Osteocyte (in vitro differentiated cells): ENCODE measurements around the gene ECHS1. TPM values are rescaled to one million over a fixed set of nuclear protein-coding genes. Genes with fewer than 3 reads are reported as not detected.
A peak's percentile ranks its signal among the peaks of the same experiment; 100 is the strongest.

ENCODE experiments used
- DNase-seq: peaks from one replicate; pipeline ENCODE4 v3.0.0; 2021; ENCODE audit warnings: mixed read lengths; ENCODE audit not compliant: unreplicated experiment; ENCODE audit errors: extremely low spot score
- H3K27ac Mint-ChIP-seq: one replicate; pipeline ENCODE4 v1.8.0; 2021; ENCODE audit warnings: mild to moderate bottlenecking, mixed read lengths; ENCODE audit not compliant: unreplicated experiment
- H3K27me3 Mint-ChIP-seq: one replicate; pipeline ENCODE4 v1.8.0; 2021; ENCODE audit warnings: mixed read lengths; ENCODE audit not compliant: unreplicated experiment
- H3K36me3 Mint-ChIP-seq: one replicate; pipeline ENCODE4 v1.8.0; 2021; ENCODE audit warnings: mixed read lengths; ENCODE audit not compliant: unreplicated experiment
- H3K4me1 Mint-ChIP-seq: one replicate; pipeline ENCODE4 v1.8.0; 2021; ENCODE audit warnings: mixed read lengths; ENCODE audit not compliant: unreplicated experiment
- H3K4me3 Mint-ChIP-seq: one replicate; pipeline ENCODE4 v1.8.0; 2021; ENCODE audit warnings: mild to moderate bottlenecking, moderate library complexity, mixed read lengths; ENCODE audit not compliant: unreplicated experiment
- H3K9me3 Mint-ChIP-seq: one replicate; pipeline ENCODE4 v1.8.0; 2021; ENCODE audit warnings: mixed read lengths; ENCODE audit not compliant: unreplicated experiment
- total RNA-seq: library from RNA; stranded (reverse); gene quantifications from 2 replicates; pipeline ENCODE4 v1.2.1, GENCODE V29; 2021
- TF ChIP-seq, protein P1 (sequence below): fragments of 200-600 bp; sonication (generic); IDR thresholded peaks from 2 replicates; pipeline ENCODE4 v1.5.0; 2021; ENCODE audit warnings: antibody characterized with exemption, mild to moderate bottlenecking, moderate library complexity

The ECHS1 gene
- total RNA-seq, 1 donor from 2014 or later, result 65.1 TPM

DNA sequence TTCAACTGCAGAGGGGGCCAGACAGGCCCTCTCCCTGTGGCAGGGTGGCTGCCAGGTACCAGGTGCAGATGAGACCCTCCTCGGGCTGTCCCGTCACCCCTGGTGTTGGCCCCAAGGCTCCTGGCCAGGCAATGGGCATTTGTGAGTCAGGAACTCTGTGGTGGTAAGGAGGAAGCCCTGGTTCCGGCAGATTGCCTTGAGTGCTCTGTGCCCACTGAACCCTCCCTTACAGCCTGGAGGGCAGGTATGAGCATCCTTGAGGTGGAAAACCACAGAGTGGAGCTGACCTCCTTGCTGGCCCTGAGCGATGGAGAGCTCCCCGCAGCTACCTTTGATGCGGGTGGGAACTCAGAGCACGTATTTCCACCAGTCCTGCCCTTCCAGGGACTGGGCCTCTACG, 7.9 kb upstream of the ECHS1 start:
- peaks cover 2% of the 10 kb centered on the region for H3K4me1 Mint-ChIP-seq
- no peaks in the 10 kb centered on the region for H3K27me3 Mint-ChIP-seq
- TF ChIP-seq, protein P1, sequence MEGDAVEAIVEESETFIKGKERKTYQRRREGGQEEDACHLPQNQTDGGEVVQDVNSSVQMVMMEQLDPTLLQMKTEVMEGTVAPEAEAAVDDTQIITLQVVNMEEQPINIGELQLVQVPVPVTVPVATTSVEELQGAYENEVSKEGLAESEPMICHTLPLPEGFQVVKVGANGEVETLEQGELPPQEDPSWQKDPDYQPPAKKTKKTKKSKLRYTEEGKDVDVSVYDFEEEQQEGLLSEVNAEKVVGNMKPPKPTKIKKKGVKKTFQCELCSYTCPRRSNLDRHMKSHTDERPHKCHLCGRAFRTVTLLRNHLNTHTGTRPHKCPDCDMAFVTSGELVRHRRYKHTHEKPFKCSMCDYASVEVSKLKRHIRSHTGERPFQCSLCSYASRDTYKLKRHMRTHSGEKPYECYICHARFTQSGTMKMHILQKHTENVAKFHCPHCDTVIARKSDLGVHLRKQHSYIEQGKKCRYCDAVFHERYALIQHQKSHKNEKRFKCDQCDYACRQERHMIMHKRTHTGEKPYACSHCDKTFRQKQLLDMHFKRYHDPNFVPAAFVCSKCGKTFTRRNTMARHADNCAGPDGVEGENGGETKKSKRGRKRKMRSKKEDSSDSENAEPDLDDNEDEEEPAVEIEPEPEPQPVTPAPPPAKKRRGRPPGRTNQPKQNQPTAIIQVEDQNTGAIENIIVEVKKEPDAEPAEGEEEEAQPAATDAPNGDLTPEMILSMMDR, result no peak
- H3K4me3 Mint-ChIP-seq, result no peak overlapping the region
- H3K27ac Mint-ChIP-seq, result no peak overlapping the region
- DNase-seq, result no peak
- H3K36me3 Mint-ChIP-seq, result peaks cover 2% of the 10 kb centered on the region
- no peaks in the 10 kb centered on the region for H3K9me3 Mint-ChIP-seq

DNA sequence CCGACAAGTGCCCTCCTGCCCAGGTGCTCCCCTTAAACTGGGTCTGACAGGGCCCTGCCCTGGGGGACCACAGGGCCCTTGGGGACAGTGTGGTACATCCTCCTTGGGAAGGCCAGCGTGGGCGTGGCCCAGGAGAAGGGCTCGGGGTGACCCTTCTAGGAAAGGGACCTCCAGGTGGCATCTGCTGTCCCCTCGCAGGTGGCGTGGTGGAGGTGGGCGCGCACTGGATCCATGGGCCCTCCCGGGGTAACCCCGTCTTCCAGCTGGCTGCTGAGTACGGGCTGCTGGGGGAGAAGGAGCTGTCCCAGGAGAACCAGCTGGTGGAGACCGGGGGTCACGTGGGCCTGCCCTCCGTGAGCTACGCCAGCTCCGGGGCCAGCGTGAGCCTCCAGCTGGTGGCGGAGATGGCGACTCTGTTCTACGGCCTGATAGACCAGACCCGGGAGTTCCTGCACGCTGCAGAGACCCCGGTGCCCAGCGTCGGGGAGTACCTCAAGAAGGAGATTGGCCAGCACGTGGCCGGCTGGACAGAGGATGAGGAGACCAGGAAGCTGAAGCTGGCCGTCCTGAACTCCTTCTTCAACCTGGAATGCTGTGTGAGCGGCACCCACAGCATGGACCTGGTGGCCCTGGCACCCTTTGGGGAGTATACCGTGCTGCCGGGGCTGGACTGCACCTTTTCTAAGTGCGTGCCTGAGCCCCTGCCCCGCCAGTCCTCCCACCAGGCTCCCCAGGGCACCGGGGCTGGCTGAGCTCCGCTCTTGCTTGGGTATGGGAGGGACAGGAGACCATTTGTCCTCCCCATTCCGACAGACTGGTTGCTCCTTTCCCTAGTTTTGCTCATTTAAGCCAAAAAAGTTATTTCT, 6.9 kb upstream of the ECHS1 start:
- Mint-ChIP-seq H3K9me3 (no peaks in the 10 kb centered on the region), H3K27me3 (no peaks in the 10 kb centered on the region), H3K4me3 (peak overlapping the region; percentile 57), H3K27ac (no peak overlapping the region), H3K4me1 (peaks cover 2% of the 10 kb centered on the region), H3K36me3 (peaks cover 2% of the 10 kb centered on the region)
- no peak for DNase-seq
- TF ChIP-seq, protein P1, result no peak

DNA sequence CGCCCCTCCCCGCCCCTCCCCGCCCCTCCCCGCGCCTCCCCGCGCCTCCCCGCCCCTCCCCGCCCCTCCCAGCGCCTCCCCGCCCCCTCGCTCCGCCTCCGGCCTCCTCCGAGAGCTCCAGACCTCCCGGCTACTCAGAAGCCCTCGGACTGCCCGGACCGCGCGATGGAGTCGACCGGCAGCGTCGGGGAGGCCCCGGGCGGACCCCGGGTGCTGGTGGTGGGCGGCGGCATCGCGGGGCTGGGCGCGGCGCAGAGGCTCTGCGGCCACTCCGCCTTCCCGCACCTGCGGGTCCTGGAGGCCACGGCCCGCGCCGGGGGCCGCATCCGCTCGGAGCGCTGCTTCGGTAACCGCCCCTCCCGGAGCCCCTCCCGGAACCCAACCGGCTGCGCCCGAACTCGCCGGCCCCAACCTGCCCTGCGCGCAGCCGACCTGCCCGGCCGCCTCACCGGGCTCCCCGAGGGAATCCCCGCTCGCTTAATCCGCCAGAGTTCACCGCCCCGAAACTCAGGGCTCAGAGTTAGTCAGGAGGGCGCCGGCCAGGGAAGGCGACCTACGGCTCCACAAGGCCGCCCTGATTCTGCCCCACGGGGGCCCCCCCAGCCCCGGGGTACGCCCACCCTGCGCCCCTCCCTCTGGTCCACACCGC, 6.1 kb upstream of the ECHS1 start, which contains the start of gene PAOX:
PAOX (plus strand) TSS at position 111 of the 649 bp plus-strand sequence; CDS start at position 166, 55 bp downstream.
- no peak within 1 kb of the TSS for H3K27ac Mint-ChIP-seq
- TF ChIP-seq, protein P1, result no peak

DNA sequence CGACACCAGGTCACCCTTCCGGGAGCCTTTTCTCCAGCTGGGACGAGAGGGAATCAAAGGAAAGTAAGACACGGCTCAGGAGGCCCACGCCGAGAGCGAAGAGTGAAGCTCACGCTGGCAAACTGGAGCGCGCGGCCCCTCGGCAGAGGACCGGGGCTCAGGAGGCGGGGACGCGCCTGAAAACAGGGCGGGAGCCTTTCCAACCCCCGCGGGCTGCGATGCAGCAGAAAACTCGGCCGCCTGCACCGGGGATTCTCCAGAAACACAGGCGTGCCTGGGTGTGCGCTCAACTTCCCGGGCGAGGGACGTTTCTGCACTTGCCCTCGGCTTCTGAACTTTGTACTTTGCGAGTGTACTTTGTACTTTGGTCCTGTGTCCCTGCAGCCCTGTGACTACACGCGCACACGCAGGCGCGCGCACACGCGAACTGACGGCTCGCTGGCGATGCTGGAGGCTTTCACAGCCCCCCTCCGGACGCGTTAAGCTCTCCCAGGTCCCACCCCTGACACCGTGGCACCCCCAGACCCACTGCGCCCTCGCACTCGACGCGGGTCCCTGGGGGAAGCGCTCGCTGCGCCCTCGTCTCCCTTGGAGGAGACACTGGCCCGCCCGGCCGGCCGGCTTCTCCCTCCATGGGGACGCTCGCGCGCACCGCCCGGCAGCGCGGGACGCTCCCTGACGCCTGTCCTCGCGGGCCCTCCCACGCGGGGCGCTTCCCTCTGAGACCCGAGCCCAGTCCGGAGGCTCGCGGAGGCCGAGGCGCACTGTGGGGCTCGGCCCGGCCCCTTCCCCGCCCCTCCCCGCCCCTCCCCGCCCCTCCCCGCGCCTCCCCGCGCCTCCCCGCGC, 5.3 kb upstream of the ECHS1 start:
- H3K9me3 Mint-ChIP-seq, result no peaks in the 10 kb centered on the region
- peaks cover 2% of the 10 kb centered on the region for H3K36me3 Mint-ChIP-seq
- no peaks in the 10 kb centered on the region for H3K27me3 Mint-ChIP-seq
- H3K4me3 Mint-ChIP-seq, result peak overlapping the region; percentile 76
- DNase-seq, result no peak
- no peak overlapping the region for H3K27ac Mint-ChIP-seq
- peaks cover 5% of the 10 kb centered on the region for H3K4me1 Mint-ChIP-seq
- TF ChIP-seq, protein P1, result no peak

More for the DNA sequence above, 6.1 kb upstream of the ECHS1 start, which contains the start of gene PAOX:
- H3K9me3 Mint-ChIP-seq, result no peaks in the 10 kb centered on the region
- H3K36me3 Mint-ChIP-seq, result peaks cover 2% of the 10 kb centered on the region
- no peak for DNase-seq
- peak within 1 kb of the TSS; percentile 76 for H3K4me3 Mint-ChIP-seq
- peaks cover 2% of the 10 kb centered on the region for H3K4me1 Mint-ChIP-seq
- H3K27me3 Mint-ChIP-seq, result no peaks in the 10 kb centered on the region
